Measurements from ENCODE around the gene POLH. TPM values are rescaled to one million over a fixed set of nuclear protein-coding genes. Genes with fewer than 3 reads are reported as not detected.

POLH gene
- total and polyA plus RNA-seq, 2 experiments from 2014 or later, result 25.3 to 27.6 TPM

GRCh38 chr6:43610431-43610830, 34.4 kb downstream of the POLH start:
- peaks cover 58% of the 10 kb centered on the region for H3K36me3 ChIP-seq (ENCODE audit: low read depth)
- no peak overlapping the region for H2AFZ ChIP-seq
- WGBS, 2 experiments (ENCODE audit: low coverage in 1 of 2, low lambda C conversion rate in 2 of 2, missing lambda C conversion rate in 2 of 2), result 89 to 94% methylated on average over 5 of the region's 5 CpGs

GRCh38 chr6:43613721-43614395, 37.9 kb downstream of the POLH start:
- in situ Hi-C loops (cut with MboI), result no loop called here

More at GRCh38 chr6:43610431-43610830, 34.4 kb downstream of the POLH start:
- no peaks in the 10 kb centered on the region; the same call in 1 of the 2 replicates for H3K79me2 ChIP-seq (ENCODE audit: insufficient read depth)
- no peak for TF ChIP-seq EZH2phosphoT487 (IDR thresholded peaks at IDR 0.05; ENCODE audit: insufficient read depth, low read depth)
- TF ChIP-seq EZH2 (IDR thresholded peaks at IDR 0.05; ENCODE audit: insufficient read depth, poor library complexity, severe bottlenecking), result no peak
- no peaks in the 10 kb centered on the region for H3K9me2 ChIP-seq (ENCODE audit: insufficient read depth)
- no peak overlapping the region for H3K4me3 ChIP-seq
- no peaks in the 10 kb centered on the region for H4K20me1 ChIP-seq (ENCODE audit: insufficient read depth)
- no peaks in the 10 kb centered on the region for H3K27me3 ChIP-seq (replicated peaks; ENCODE audit: insufficient read depth)
- H3F3A ChIP-seq (ENCODE audit: insufficient read depth), result peaks cover 61% of the 10 kb centered on the region
- no peak overlapping the region for H3K27ac ChIP-seq
- DNase-seq, result peak; percentile 46
- no peaks in the 10 kb centered on the region for H3K9me3 ChIP-seq (ENCODE audit: low read depth)
- H3K4me1 ChIP-seq (ENCODE audit: insufficient read depth), result peaks cover 10% of the 10 kb centered on the region
- in situ Hi-C loops (cut with MboI), result no loop called here
- H3K9ac ChIP-seq, result no peak overlapping the region
- no peak overlapping the region for H3K4me2 ChIP-seq (ENCODE audit: unreplicated experiment)

GRCh38 chr6:43614396-43614730, 38.4 kb downstream of the POLH start:
- H3K4me3 ChIP-seq, result no peak overlapping the region
- no peak overlapping the region for H2AFZ ChIP-seq
- no peaks in the 10 kb centered on the region for H3K9me2 ChIP-seq (ENCODE audit: insufficient read depth)
- TF ChIP-seq EZH2phosphoT487 (IDR thresholded peaks at IDR 0.05; ENCODE audit: insufficient read depth, low read depth) (no peak), EZH2 (IDR thresholded peaks at IDR 0.05; ENCODE audit: insufficient read depth, poor library complexity, severe bottlenecking) (no peak)
- H3K4me1 ChIP-seq (ENCODE audit: insufficient read depth), result peaks cover 10% of the 10 kb centered on the region
- peaks cover 51% of the 10 kb centered on the region for H3F3A ChIP-seq (ENCODE audit: insufficient read depth)
- DNase-seq, result no peak
- H3K9me3 ChIP-seq (ENCODE audit: low read depth), result no peaks in the 10 kb centered on the region
- 92% methylated on average over 3 of the region's 3 CpGs for WGBS, 2 experiments (ENCODE audit: low coverage in 1 of 2, low lambda C conversion rate in 2 of 2, missing lambda C conversion rate in 2 of 2)
- no peaks in the 10 kb centered on the region for H4K20me1 ChIP-seq (ENCODE audit: insufficient read depth)
- H3K27ac ChIP-seq, result no peak overlapping the region
- H3K9ac ChIP-seq, result no peak overlapping the region
- H3K4me2 ChIP-seq (ENCODE audit: unreplicated experiment), result no peak overlapping the region
- H3K27me3 ChIP-seq (replicated peaks; ENCODE audit: insufficient read depth), result no peaks in the 10 kb centered on the region
- H3K79me2 ChIP-seq (ENCODE audit: insufficient read depth), result no peaks in the 10 kb centered on the region; the same call in 1 of the 2 replicates
- peaks cover 50% of the 10 kb centered on the region for H3K36me3 ChIP-seq (ENCODE audit: low read depth)
- in situ Hi-C loops (cut with MboI), result no loop called here

More at GRCh38 chr6:43613721-43614395, 37.9 kb downstream of the POLH start:
- H3K9me2 ChIP-seq (ENCODE audit: insufficient read depth), result no peaks in the 10 kb centered on the region
- no peak overlapping the region for H3K27ac ChIP-seq
- TF ChIP-seq EZH2 (IDR thresholded peaks at IDR 0.05; ENCODE audit: insufficient read depth, poor library complexity, severe bottlenecking), result no peak
- TF ChIP-seq EZH2phosphoT487 (IDR thresholded peaks at IDR 0.05; ENCODE audit: insufficient read depth, low read depth), result no peak
- WGBS, 2 experiments (ENCODE audit: low coverage in 1 of 2, low lambda C conversion rate in 2 of 2, missing lambda C conversion rate in 2 of 2), result 88 to 91% methylated on average over 6 of the region's 6 CpGs
- no peak overlapping the region for H3K4me2 ChIP-seq (ENCODE audit: unreplicated experiment)
- H3K9me3 ChIP-seq (ENCODE audit: low read depth), result no peaks in the 10 kb centered on the region
- no peak overlapping the region for H2AFZ ChIP-seq
- no peaks in the 10 kb centered on the region for H4K20me1 ChIP-seq (ENCODE audit: insufficient read depth)
- no peak overlapping the region for H3K4me3 ChIP-seq
- peaks cover 10% of the 10 kb centered on the region for H3K4me1 ChIP-seq (ENCODE audit: insufficient read depth)
- H3K79me2 ChIP-seq (ENCODE audit: insufficient read depth), result no peaks in the 10 kb centered on the region; the same call in 1 of the 2 replicates
- H3K27me3 ChIP-seq (replicated peaks; ENCODE audit: insufficient read depth), result no peaks in the 10 kb centered on the region
- no peak for DNase-seq
- H3K36me3 ChIP-seq (ENCODE audit: low read depth), result peaks cover 48% of the 10 kb centered on the region
- no peak overlapping the region for H3K9ac ChIP-seq
- H3F3A ChIP-seq (ENCODE audit: insufficient read depth), result peaks cover 51% of the 10 kb centered on the region

GRCh38 chr6:43616725-43617472, 40.9 kb downstream of the POLH start:
- H3K27ac ChIP-seq, result no peak overlapping the region
- no peaks in the 10 kb centered on the region for H3K79me2 ChIP-seq (ENCODE audit: insufficient read depth)
- H3K4me1 ChIP-seq (ENCODE audit: insufficient read depth), result peaks cover 10% of the 10 kb centered on the region
- no peaks in the 10 kb centered on the region for H3K9me3 ChIP-seq (ENCODE audit: low read depth)
- no peak overlapping the region for H3K9ac ChIP-seq
- H3F3A ChIP-seq (ENCODE audit: insufficient read depth), result peaks cover 44% of the 10 kb centered on the region
- TF ChIP-seq EZH2phosphoT487 (IDR thresholded peaks at IDR 0.05; ENCODE audit: insufficient read depth, low read depth) (no peak), EZH2 (IDR thresholded peaks at IDR 0.05; ENCODE audit: insufficient read depth, poor library complexity, severe bottlenecking) (no peak)
- no peaks in the 10 kb centered on the region for H3K27me3 ChIP-seq (replicated peaks; ENCODE audit: insufficient read depth)
- no peaks in the 10 kb centered on the region for H4K20me1 ChIP-seq (ENCODE audit: insufficient read depth)
- DNase-seq, result no peak
- 96 to 99% methylated on average over 9 of the region's 9 CpGs for WGBS, 2 experiments (ENCODE audit: low coverage in 1 of 2, low lambda C conversion rate in 2 of 2, missing lambda C conversion rate in 2 of 2)
- in situ Hi-C loops (cut with MboI), result no loop called here
- H3K4me3 ChIP-seq, result no peak overlapping the region
- H3K9me2 ChIP-seq (ENCODE audit: insufficient read depth), result no peaks in the 10 kb centered on the region
- H3K4me2 ChIP-seq (ENCODE audit: unreplicated experiment), result no peak overlapping the region
- peaks cover 44% of the 10 kb centered on the region for H3K36me3 ChIP-seq (ENCODE audit: low read depth)
- H2AFZ ChIP-seq, result no peak overlapping the region
